Measurements from ENCODE around the gene PLCG2.

Gene PLCG2

DNA sequence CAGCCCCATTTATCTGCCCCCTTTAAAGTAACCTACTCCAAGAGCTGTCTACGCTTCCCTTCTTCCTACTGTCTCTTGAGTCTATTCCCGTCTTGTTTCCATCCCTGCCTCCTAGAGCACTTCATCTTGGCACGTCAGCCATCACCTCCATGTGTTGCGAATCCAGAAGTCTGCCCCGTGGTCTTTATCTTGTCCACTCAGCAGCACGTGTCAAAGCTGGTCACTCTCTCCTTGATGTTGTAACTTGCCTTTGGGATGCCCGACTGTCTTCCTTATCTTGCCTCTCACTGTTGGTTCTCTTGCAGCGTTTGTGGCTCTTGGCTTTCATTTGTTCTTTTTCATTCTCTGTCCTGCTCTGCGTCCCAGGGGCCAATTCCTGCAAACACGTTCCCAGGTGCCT, 99.4 kb downstream of the PLCG2 start:
- TF ChIP-seq, protein P1, sequence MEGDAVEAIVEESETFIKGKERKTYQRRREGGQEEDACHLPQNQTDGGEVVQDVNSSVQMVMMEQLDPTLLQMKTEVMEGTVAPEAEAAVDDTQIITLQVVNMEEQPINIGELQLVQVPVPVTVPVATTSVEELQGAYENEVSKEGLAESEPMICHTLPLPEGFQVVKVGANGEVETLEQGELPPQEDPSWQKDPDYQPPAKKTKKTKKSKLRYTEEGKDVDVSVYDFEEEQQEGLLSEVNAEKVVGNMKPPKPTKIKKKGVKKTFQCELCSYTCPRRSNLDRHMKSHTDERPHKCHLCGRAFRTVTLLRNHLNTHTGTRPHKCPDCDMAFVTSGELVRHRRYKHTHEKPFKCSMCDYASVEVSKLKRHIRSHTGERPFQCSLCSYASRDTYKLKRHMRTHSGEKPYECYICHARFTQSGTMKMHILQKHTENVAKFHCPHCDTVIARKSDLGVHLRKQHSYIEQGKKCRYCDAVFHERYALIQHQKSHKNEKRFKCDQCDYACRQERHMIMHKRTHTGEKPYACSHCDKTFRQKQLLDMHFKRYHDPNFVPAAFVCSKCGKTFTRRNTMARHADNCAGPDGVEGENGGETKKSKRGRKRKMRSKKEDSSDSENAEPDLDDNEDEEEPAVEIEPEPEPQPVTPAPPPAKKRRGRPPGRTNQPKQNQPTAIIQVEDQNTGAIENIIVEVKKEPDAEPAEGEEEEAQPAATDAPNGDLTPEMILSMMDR (IDR thresholded peaks at IDR 0.05; ENCODE audit: insufficient read depth, low read depth, low read length, missing control alignments), result no peak
- H3K4me3 ChIP-seq (ENCODE audit: low read depth, low read length), result no peak overlapping the region
- no peak for DNase-seq (ENCODE audit: low read depth)

DNA sequence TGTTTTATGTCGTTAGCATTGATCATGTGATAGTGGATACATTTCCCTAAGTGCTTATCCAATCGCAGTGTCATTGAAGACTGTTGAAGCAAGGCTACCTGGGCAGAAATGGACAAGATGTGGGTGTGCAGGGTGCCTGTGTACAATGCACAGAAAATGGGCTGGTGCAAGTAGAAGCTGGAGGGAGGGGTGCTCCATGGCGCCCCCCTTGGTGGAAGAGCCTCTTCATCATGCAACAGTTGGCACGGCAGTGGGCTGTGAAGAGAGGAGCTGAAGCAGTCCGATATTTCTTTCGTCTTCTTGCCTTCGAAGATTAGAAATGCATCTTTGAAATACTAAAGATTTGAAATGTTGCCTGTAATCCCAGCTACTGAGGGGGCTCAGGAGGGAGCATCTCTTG, 100.5 kb downstream of the PLCG2 start:
- H3K4me3 ChIP-seq (ENCODE audit: low read depth, low read length), result no peak overlapping the region
- TF ChIP-seq, protein P1 (IDR thresholded peaks at IDR 0.05; ENCODE audit: insufficient read depth, low read depth, low read length, missing control alignments), result peak; percentile 31
- peak; percentile 25 for DNase-seq (ENCODE audit: low read depth)

DNA sequence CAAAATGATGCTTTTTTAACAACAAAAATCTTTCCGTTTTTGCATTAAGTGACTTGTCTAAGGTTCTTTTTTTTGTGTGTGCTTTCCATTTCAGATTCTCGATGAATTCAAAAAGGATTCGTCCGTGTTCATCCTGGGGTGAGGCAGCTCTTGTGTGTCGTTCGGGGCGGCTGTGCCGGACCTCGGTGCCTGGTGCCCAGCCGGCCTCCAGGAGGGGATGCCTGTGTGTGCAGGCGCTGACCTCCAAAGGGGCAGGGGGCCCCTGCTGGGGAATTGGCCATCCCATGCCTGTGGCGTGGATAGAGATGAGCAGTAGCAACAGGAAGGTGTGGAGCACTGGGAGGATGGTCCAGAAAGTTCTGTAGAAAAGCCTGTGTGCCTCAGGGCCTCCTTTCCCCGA, 101.7 kb downstream of the PLCG2 start:
- TF ChIP-seq, protein P1 (IDR thresholded peaks at IDR 0.05; ENCODE audit: insufficient read depth, low read depth, low read length, missing control alignments), result no peak
- no peak overlapping the region for H3K4me3 ChIP-seq (ENCODE audit: low read depth, low read length)
- no peak for DNase-seq (ENCODE audit: low read depth)

DNA sequence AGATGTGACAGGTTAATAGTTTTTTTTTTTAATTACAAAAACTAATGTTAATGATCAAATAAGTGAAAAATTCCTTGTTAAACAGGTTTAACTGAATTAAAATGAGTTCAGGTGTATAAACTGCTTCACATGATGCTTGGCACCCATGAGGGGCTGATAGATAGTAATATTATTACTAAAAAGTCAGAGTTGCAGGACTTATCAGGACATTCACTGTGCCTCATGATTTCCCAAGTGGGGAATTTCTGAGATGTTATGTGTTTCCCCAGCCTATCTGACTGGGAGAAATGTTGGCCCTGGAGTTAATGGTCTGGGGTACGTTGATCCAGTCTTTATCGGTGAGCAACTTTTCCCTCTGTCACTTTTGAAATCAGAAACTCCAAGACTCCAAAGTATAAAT, 102.1 kb downstream of the PLCG2 start:
- no peak overlapping the region for H3K4me3 ChIP-seq (ENCODE audit: low read depth, low read length)
- no peak for DNase-seq (ENCODE audit: low read depth)
- TF ChIP-seq, protein P1 (IDR thresholded peaks at IDR 0.05; ENCODE audit: insufficient read depth, low read depth, low read length, missing control alignments), result no peak

DNA sequence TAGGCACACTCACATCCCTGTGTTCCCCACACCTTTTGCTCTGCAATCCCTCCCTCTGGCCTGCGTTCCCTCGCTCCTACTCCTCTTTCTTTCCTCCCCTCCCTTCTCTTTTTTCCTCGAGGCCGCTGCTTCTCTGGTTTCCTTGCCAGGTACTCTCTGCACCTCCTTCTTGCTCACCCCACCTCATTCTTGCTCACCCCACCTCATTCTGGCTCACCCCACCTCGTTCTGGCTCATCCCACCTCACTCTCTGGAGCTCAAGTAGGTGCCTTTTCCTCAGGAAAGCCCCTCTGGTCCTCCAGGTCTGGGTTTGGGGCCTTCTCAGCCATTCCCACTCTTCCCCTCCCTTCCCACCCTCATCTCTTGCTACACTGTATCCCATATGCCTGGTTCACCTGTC, 103.5 kb downstream of the PLCG2 start:
- TF ChIP-seq, protein P1 (IDR thresholded peaks at IDR 0.05; ENCODE audit: insufficient read depth, low read depth, low read length, missing control alignments), result no peak
- H3K4me3 ChIP-seq (ENCODE audit: low read depth, low read length), result no peak overlapping the region
- DNase-seq (ENCODE audit: low read depth), result no peak

DNA sequence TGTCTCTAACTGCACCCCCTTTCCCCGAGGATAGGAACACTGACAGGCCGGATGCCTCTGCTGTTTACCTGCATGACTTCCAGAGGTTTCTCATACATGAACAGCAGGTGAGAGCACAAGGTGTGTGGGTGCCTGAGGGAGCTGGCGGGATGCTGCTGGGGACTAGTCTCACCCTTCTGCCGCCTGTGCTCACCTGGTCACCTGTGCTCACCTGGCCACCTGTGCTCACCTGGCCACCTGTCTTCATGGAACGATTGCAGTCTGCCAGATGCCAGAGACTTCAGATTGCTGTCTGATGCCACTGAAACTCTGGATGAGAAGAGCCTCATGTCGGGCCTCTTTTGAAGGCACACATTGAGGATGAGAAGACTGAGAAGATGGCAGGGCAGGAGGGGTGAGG, 104.1 kb downstream of the PLCG2 start:
- TF ChIP-seq, protein P1 (IDR thresholded peaks at IDR 0.05; ENCODE audit: insufficient read depth, low read depth, low read length, missing control alignments), result no peak
- no peak overlapping the region for H3K4me3 ChIP-seq (ENCODE audit: low read depth, low read length)
- DNase-seq (ENCODE audit: low read depth), result no peak

DNA sequence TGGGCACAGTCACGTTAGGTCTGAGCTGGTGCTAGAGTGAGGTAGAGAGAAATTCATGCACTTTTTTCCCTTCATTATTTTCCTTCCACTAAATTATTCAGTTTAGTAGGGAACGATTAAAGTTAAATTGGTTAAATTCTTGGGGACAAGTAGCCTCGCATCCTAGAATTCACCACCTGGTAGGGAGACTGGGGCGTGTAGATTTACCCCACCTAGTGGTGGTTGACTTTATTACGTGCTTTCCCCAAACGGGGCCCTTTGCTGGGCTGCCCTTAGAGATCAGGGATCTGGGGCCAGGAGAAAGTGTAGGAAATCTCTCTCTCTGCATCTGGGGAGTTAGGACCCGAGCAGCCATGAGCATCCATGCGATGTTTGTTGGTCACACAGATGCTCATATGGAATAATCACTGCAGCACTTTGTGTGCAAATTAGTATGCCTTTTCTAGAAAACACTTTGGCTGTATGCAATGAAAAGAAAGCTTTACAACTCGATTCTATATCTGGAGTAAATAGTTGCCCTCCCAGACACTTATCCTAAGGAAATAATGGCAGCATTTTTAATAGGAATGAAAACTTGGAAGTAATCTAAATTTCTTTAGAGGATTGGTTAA, 107.0 kb downstream of the PLCG2 start:
- TF ChIP-seq, protein P1 (IDR thresholded peaks at IDR 0.05; ENCODE audit: insufficient read depth, low read depth, low read length, missing control alignments), result peak; percentile 65
- peak; percentile 57 for DNase-seq (ENCODE audit: low read depth)
- H3K4me3 ChIP-seq (ENCODE audit: low read depth, low read length), result no peak overlapping the region
